GM12872 (cell line): Measurements from ENCODE around the gene SERPINB2.

Experiments used
- CTCF ChIP-seq: IDR thresholded peaks from 3 replicates; pipeline ENCODE4 v1.5.1; 2011; ENCODE audit warnings: low read depth, mild to moderate bottlenecking, low read length, moderate library complexity; ENCODE audit not compliant: insufficient read depth

Gene SERPINB2

GRCh38 chr18:63909870-63910269, 22.4 kb downstream of the SERPINB2 start:
- TF ChIP-seq CTCF = no peak

GRCh38 chr18:63917817-63918216, 30.3 kb downstream of the SERPINB2 start:
- TF ChIP-seq CTCF = no peak

GRCh38 chr18:63922049-63922448, 34.5 kb downstream of the SERPINB2 start:
- TF ChIP-seq CTCF = no peak

- no peak for TF ChIP-seq CTCF
Observed at GRCh38 chr18:63924551-63924950, 37.0 kb downstream of the SERPINB2 start.

- TF ChIP-seq CTCF = no peak
Observed at GRCh38 chr18:63928331-63928730, 40.8 kb downstream of the SERPINB2 start.

- TF ChIP-seq CTCF = no peak
Observed at GRCh38 chr18:63930773-63931354, 43.4 kb downstream of the SERPINB2 start.

- peak; percentile 77 for TF ChIP-seq CTCF
Observed at GRCh38 chr18:63936156-63936931, 48.8 kb downstream of the SERPINB2 start.
